ENCODE data around the gene LMNTD2.

The LMNTD2 gene, protein sequence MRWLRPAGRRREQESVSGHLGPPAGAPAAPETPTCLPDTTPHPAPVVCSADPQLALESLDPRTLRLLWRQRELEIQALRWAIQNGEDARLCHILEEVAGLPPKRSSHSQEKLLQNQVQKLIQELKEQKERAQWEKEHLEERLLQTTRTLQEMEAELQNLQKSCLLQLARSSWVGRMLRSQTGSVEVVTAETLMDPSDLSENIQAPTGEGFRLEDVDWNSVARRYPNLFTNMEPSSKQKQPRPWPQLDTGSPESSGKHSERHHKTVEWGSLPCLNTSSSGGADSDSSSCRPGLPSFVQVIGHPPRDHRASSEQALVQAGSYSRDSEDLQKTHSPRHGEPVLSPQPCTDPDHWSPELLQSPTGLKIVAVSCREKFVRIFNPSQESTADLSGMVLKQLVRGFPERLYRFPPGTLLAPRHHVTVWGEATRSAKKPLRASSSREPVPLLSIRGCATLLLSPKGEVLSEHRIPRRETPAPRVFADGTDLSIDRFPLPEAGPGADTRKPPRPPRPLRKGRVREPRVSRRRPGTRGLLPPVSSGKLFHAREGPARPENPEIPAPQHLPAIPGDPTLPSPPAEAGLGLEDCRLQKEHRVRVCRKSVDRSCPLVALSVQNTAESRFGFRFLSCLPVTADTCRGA

DNA sequence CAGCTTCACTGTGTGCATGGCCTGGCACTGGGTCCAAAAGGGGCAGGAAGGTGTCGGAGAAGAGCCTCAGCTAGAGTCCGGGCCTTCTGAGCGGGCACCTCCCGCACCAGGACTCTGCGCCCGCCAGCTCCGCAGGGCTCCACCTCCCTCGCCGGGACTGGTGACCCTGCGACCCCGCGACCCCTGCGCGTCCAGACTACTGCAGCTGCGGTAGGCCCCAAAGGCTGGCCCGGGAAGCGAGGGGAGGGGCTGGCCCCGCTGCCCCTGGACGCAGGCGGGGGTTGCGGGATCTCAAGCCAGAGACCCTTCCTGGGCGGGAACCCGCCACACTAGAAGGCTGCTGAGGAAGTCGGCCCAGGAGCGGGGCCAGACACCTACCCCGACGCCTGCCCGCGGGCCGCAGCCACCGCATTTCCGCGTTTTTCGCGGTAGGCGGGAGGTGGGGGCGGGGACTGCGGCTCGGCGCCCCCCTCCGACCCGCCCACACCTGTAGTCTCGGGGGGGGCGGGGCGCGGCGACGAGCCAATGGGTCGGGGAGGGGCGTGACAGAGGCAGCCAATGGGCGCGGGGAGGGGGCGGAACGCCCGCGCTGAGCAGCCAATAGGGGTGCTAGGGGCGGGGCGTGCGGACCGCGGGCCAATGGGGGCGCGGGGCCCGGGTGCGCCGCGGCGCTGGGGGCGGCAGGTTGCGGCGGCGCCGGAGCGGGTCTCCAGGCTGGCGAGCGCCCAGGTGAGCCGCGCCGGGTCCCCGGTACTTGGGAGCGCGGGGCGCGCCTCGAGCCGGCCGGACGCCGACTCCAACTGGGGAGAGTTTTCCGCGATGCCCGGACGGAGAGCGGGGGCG lies at the start of gene LMNTD2, which contains the start of gene RASSF7:
Gene LMNTD2 (minus strand): TSS at position 434 of the 843 bp plus-strand sequence. CDS start 22 bp downstream, at position 412.
Gene RASSF7 (plus strand): TSS at position 666 of the 843 bp plus-strand sequence. CDS start 799 bp downstream, outside the sequence.
- DNase-seq (ENCODE audit: low read depth in 2 of 2): peak; percentile 93 to 95

DNA sequence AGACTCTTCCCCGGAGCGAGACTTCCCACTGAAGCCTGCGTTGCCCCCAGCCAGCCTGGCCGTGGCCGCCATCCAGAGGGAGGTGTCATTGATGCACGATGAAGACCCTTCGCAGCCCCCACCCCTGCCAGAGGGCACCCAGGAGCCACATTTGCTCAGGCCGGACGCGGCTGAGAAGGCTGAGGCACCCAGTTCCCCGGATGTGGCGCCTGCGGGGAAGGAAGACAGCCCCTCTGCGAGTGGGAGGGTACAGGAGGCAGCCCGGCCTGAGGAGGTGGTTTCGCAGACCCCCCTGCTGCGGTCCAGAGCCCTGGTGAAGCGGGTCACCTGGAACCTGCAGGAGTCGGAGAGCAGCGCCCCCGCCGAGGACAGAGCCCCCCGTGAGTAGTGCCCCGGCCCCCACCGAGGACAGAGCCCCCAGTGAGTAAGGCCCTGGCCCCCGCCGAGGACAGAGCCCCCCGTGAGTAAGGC lies 48.8 kb upstream of the LMNTD2 start:
- no peak for DNase-seq (ENCODE audit: low read depth in 2 of 2)

DNA sequence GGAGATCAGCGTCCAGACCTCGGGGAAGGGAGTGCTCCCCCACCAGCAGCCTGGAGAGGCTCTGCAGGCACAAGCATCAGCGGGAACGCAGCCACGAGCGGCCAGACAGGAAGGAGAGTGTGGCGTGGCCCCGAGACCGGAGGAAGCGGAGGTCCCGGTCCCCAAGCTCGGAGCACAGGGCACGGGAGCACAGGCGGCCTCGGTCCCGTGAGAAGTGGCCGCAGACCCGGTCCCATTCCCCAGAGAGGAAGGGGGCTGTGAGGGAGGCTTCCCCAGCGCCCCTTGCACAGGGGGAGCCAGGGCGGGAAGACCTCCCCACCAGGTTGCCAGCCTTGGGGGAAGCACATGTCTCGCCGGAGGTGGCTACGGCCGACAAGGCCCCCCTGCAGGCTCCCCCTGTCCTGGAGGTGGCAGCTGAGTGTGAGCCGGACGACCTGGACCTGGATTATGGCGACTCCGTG lies 48.3 kb upstream of the LMNTD2 start:
- no peak for DNase-seq (ENCODE audit: low read depth in 2 of 2)

DNA sequence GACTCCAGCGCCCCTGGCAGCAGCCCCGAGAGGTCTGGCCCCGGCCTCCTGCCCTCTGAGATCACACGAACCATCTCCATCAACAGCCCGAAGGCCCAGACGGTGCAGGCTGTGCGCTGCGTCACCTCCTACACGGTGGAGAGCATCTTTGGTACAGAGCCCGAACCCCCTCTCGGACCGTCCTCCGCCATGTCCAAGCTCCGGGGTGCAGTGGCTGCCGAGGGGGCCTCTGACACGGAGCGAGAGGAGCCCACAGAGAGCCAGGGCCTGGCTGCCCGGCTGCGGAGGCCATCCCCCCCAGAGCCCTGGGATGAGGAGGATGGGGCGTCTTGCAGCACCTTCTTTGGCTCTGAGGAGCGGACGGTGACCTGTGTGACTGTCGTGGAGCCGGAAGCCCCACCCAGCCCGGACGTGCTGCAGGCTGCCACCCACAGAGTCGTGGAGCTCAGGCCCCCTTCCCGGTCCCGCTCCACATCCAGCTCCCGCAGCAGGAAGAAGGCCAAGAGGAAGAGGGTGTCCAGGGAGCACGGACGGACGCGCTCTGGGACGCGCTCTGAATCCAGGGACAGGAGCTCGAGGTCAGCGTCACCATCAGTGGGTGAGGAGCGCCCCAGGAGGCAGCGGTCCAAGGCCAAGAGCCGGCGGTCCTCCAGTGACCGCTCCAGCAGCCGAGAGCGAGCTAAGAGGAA lies 47.6 kb upstream of the LMNTD2 start:
- DNase-seq (ENCODE audit: low read depth in 2 of 2): no peak

DNA sequence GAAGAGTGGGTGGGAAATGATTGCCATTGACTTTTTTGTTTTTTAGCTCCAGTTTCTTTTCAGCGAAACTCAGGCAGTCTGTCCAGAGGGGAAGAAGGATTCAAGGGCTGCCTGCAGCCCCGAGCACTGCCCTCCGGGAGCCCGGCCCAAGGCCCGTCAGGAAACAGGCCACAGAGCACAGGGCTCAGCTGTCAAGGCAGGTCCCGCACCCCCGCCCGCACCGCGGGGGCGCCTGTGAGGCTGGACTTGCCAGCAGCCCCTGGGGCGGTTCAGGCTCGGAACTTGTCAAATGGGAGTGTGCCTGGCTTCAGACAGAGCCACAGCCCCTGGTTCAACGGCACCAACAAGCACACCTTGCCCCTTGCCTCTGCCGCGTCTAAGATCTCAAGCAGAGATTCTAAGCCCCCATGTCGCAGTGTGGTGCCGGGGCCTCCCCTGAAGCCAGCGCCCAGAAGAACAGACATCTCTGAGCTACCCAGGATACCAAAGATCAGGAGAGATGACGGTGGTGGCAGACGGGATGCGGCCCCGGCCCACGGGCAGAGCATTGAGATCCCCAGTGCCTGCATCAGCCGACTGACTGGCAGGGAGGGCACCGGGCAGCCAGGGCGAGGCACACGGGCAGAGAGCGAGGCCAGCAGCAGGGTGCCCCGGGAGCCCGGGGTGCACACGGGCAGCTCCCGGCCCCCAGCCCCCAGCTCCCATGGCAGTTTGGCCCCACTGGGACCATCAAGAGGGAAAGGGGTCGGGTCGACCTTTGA lies 46.7 kb upstream of the LMNTD2 start:
- DNase-seq (ENCODE audit: low read depth in 2 of 2): no peak

DNA sequence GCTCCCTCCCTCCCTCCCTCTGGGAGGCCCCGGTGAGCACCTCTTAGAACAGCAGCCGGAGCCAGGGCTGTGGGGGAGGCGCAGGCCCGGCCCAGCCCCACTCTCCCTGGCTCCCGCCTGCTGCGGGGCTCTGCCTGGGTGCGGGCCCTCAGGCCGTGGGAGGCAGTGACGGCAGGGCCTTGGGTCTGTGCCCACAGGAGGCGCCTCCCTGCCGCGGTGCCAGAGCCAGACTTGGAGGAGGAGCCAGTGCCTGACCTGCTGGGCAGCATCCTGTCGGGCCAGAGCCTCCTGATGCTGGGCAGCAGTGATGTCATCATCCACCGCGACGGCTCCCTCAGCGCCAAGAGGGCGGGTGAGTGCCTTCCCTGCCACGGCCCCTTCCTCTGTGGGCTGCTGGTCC lies 45.7 kb upstream of the LMNTD2 start:
- DNase-seq (ENCODE audit: low read depth in 2 of 2): no peak

DNA sequence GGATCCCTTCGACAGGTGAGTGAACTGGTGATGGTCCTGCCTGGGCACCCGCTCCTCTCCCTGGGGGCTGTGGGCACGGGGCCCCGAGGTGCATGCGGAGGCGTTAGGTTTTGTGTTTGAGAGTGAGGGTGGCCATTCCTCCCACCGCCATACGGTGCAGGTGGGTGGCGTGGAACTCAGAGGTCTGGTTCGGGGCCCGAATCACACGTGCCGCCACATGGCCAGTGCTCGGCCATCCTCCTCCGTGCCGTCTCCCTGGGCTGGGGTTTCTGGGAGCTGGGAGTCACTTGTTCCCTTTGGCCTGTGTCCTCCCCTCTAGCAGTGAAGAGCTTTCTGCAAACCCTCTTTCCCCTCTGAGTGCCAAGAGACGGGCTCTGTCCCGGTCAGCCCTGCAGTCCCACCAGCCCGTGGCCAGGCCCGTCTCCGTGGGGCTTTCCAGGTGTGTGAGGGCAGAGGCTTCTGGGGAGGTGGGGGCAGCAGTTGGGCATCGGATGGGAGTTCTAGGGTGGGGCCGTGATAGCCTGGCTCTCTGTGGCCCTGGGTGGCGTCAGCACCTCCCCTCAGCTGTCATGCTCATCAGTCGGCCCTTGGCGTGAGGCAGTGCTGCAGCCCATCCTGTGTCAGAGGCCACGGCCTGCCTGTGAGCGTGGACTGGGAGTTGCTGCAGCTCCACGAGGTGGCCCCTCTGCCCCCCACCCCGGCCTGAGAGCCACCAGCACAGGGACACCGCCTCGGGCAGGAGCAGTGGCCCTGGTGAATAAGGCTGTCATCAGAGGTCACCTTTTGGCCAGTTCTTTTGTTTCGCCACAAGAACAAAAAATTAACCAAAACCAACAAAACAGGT lies 45.0 kb upstream of the LMNTD2 start:
- no peak for DNase-seq (ENCODE audit: low read depth in 2 of 2)

DNA sequence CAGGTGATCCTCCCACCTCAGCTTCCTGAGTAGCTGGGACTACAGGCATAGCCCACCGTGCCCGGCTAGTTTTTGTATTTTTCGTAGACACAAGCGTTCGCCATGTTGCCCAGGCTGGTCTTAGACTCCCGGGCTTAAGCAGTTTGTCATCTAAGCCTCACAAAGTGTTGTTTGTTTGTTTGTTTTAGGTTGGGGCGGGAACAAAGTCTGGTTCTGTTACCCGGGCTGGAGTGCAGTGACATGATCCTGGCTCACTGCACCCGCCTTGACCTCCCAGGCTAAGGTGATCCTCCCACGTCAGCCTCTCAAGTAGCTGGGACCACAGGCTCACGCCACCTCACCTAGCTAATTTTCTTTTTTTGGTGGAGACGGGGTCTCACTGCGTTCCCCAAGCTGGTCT lies 42.6 kb upstream of the LMNTD2 start:
- DNase-seq (ENCODE audit: low read depth in 2 of 2): no peak

DNA sequence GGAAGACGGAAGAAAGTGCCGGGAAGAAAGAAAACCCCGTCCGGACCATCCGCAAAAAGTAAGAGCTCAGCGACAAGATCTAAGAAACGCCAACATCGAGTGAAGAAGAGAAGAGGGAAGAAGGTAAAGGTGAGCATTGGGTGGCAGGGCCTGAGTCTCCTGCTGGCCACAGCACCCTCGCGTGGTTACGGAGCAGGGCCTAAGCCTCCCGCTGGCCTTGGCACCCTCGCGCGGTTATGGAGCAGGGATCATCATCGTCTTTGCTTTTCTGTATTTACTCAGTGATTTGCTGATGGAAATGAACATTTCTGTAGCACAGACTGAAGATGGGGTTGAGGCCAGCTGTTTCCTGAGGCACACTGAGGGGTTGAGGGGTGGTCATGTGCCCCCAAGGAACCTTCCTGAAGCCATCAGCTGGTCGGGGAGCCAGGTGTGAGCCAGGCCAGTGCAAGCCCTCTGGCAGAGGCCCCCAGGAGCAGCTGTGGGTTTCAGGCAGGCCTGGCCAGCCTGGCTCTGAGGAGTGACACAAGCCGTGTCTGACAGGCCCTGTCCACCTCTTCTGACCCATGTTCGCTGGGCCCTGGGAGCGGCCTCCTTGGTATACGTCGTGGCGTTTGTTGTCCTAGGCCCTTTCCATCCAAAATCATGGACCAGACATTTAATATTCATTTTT lies 41.2 kb upstream of the LMNTD2 start:
- DNase-seq (ENCODE audit: low read depth in 2 of 2): no peak

DNA sequence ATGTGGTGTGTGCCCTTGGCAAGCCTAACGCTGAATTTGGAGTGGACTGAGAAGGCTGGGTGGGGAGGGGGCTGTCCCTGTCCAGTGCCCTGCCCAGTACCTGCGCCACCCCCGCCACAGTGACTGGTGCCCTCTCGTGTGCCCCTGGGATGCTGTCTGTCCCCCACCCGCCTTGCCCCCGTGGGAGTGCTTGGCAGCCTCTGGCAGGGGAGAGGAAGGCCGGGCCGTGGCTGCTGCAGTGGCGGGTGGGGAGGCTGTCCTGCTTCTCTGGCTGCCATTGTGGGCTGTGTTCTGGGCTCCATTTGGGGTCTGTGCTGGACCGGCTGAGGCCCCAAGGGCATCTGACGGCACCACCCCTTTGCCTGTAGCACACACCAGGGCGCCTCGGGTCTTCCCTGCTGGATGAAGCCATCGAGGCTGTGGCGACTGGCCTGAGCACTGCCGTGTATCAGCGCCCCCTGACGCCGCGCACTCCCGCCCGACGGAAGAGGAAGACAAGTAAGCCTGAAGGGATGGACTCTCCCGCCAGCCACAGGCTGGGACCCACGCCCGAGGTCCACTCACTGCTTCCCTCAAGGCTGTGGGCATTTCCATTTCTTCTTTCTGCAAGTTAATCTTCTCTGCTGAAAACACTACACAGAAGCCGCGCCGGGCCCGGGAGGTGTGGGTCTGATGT lies 37.6 kb upstream of the LMNTD2 start:
- no peak for DNase-seq (ENCODE audit: low read depth in 2 of 2)

DNA sequence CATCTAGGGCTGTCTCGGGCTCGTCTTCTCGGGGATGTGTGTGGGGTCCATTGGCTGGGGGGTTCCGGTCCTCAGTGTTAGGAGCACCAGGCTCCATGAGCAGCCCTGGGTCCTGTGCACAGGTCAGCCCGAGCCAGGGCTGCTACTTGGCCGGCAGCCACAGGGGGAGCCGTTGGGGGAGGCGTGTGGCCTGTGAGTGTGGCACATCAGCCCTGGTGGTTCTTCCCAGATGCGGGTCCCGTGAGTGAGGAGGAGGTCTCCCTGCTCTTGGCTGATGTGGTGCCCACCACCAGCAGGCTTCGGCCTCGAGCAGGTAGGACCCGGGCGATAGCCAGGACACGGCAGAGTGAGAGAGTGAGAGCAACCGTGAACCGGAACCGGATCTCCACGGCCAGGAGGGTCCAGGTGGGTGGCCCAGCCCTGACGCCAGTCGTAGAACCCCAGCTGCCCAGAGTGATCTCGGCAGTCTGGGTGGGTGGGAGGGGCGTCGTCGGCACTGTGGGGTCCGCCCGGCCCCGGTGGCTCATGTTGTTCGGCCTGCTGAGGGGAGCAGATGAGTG lies 36.7 kb upstream of the LMNTD2 start:
- DNase-seq (ENCODE audit: low read depth in 2 of 2): no peak

DNA sequence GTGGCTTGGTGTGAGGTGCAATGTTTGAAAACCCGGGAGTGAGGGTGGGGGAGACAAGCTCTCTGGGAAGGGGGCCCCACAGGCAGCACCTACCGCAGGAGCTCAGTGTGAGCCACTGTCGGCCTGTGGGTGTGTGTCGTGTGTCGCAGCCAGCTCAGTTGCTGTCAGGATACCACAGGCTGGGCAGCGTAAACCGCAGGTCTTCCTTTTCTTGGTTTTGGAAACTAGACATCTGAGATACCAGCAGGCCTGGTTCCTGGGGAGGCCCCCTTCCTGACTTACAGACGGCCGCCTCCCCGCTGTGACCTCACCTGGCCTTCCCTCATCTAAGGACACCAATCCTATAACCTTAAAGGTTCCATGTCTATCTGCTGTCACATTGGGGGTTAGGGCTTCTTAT lies 35.8 kb upstream of the LMNTD2 start:
- DNase-seq (ENCODE audit: low read depth in 2 of 2): no peak

DNA sequence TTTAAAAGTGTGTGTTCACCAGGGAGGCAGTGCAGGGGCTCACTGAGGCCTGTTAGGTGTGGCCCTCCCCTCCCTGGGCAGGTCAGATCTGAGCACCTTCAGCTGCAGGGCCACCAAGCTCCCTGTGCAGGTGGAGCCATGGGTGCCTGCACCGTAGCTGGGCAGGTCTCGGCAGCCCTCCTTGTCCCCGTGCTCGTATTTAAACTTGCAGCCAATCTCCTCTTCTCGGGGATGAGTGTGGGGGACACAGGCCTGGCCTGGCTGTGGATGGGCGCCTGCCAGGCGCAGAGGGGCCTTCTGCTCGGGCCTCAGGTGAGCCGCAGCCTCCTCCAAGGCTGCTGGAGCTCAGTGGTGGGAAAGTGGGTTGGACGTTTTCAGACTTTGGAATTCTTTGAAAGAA lies 34.9 kb upstream of the LMNTD2 start:
- no peak for DNase-seq (ENCODE audit: low read depth in 2 of 2)

DNA sequence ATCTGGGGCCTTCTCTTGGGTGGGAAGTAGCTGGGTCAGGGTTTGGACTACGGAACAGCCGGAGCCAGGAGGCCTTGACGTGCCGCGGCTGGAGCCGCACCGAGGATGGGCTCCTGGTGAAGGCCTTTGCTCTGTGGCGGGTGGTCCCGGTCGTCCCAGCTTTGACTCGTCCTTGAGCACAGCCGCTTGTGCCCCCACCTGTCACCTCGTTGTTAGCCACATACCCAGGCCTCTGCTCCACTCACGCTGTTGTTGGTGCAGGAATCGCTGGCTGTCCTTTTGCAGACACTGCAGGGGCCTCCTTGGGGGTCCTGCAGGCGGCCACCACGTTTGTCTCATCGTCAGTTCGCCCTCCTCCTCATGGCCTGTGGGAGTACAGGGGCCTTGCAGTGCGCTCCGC lies 32.8 kb upstream of the LMNTD2 start:
- no peak for DNase-seq (ENCODE audit: low read depth in 2 of 2)

DNA sequence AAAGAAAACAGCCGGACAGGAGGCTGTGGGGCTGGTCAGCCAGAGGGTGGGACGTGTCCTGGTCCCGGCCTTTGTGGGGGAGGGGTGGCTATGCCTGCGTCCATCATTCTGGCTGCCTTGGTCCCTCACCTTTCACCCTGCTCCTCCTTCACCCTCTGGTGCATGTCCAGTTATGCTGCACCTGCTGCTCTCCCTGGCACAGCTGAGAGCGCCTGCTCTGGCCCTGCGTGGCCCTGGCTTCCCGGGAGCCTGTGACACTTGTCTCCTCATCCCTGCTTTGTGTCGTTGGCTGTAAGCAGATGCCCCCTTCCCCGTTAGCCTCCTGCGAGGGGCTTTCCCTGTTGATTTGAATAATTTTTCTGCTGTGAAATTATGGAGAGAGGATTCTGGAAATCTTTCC lies 32.4 kb upstream of the LMNTD2 start:
- DNase-seq (ENCODE audit: low read depth in 2 of 2): no peak

DNA sequence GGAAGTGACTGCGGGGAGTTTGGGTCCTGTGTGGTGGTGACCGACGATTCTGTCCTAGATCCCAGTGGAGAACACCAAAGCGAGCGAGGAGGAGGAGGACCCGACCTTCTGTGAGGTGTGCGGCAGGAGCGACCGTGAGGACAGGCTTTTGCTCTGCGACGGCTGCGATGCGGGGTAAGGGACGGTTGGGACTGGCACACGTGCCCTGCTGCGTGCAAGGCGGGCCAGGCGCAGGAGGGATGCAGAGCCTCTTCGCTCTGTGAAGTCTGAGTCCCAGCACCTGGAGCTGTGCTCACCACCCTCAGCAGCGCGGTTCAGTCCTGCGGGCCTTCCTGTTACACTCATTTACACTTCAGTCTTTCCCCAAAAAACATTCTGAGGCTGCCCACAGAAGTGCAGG lies 32.0 kb upstream of the LMNTD2 start:
- no peak for DNase-seq (ENCODE audit: low read depth in 2 of 2)

DNA sequence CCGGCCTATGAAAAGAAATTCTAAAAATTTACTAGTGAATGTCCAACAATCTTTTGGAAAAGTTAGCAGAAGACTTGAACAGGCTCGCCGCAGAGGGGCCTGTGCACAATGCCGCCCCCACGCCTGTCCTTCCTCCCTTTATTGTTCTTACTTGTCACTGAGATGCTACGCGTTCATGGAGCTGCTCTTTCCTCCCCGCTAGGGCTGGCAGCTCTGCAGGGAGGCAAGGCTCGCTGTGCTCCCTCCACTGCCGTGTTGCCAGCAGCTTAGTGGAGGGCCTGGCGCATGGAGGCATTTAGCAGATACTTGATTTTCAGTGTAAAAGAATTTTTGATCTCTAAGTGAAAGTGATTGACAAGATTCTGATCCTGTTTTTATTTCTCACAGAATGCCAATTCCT lies 30.5 kb upstream of the LMNTD2 start:
- no peak for DNase-seq (ENCODE audit: low read depth in 2 of 2)

DNA sequence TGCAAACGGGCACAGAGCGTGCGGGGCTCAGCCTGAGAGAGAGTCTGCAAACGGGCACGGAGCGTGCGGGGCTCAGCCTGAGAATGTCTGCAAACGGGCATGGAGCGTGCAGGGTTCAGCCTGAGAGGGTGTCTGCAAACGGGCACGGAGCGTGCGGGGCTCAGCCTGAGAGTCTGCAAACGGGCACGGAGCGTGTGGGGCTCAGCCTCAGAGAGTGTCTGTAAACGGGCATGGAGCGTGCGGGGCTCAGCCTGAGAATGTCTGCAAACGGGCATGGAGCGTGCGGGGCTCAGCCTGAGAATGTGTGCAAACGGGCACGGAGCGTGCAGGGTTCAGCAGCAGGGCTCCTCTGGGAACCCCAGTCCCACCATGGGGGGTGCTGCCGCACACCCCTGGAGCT lies 29.3 kb upstream of the LMNTD2 start:
- no peak for DNase-seq (ENCODE audit: low read depth in 2 of 2)
